Measurements from ENCODE around the gene RALGAPA2.

The RALGAPA2 gene

GRCh38 chr20:20407891-20408805, 304.3 kb downstream of the RALGAPA2 start:
- Histone ChIP-seq H3K4me3 (ENCODE audit: low read depth in 1 of 2, low read length in 2 of 2) (no peak overlapping the region), H3K27ac (ENCODE audit: low read depth, low read length) (no peak overlapping the region), H3K27me3 (ENCODE audit: control insufficient read depth in 1 of 2, insufficient read depth in 2 of 2, low read length in 2 of 2) (no peaks in the 10 kb centered on the region), H3K36me3 (ENCODE audit: insufficient read depth, low read length) (no peaks in the 10 kb centered on the region), H3K4me1 (ENCODE audit: insufficient read depth, low read length) (no peaks in the 10 kb centered on the region), H3K9me3 (ENCODE audit: low read length) (no peaks in the 10 kb centered on the region), H3K9ac (ENCODE audit: low read length) (no peak overlapping the region)

GRCh38 chr20:20406306-20406705, 306.1 kb downstream of the RALGAPA2 start:
- no peak overlapping the region for H3K27ac ChIP-seq (ENCODE audit: low read depth, low read length)
- no peaks in the 10 kb centered on the region for H3K4me1 ChIP-seq (ENCODE audit: insufficient read depth, low read length)
- no peaks in the 10 kb centered on the region for H3K9me3 ChIP-seq (ENCODE audit: low read length)
- no peaks in the 10 kb centered on the region for H3K36me3 ChIP-seq (ENCODE audit: insufficient read depth, low read length)
- H3K9ac ChIP-seq (ENCODE audit: low read length), result no peak overlapping the region
- no peak overlapping the region for H3K4me3 ChIP-seq (ENCODE audit: low read depth in 1 of 2, low read length in 2 of 2)
- H3K27me3 ChIP-seq (ENCODE audit: control insufficient read depth in 1 of 2, insufficient read depth in 2 of 2, low read length in 2 of 2), result no peaks in the 10 kb centered on the region

GRCh38 chr20:20405623-20406022, 306.8 kb downstream of the RALGAPA2 start:
- no peak overlapping the region for H3K27ac ChIP-seq (ENCODE audit: low read depth, low read length)
- no peak overlapping the region for H3K4me3 ChIP-seq (ENCODE audit: low read depth in 1 of 2, low read length in 2 of 2)
- no peaks in the 10 kb centered on the region for H3K27me3 ChIP-seq (ENCODE audit: control insufficient read depth in 1 of 2, insufficient read depth in 2 of 2, low read length in 2 of 2)
- no peaks in the 10 kb centered on the region for H3K36me3 ChIP-seq (ENCODE audit: insufficient read depth, low read length)
- H3K9ac ChIP-seq (ENCODE audit: low read length), result no peak overlapping the region
- H3K9me3 ChIP-seq (ENCODE audit: low read length), result no peaks in the 10 kb centered on the region
- H3K4me1 ChIP-seq (ENCODE audit: insufficient read depth, low read length), result no peaks in the 10 kb centered on the region

- Histone ChIP-seq H3K9me3 (ENCODE audit: low read length) (no peaks in the 10 kb centered on the region), H3K27ac (ENCODE audit: low read depth, low read length) (no peak overlapping the region), H3K4me3 (ENCODE audit: low read depth in 1 of 2, low read length in 2 of 2) (no peak overlapping the region), H3K27me3 (ENCODE audit: control insufficient read depth in 1 of 2, insufficient read depth in 2 of 2, low read length in 2 of 2) (no peaks in the 10 kb centered on the region), H3K36me3 (ENCODE audit: insufficient read depth, low read length) (no peaks in the 10 kb centered on the region), H3K9ac (ENCODE audit: low read length) (no peak overlapping the region), H3K4me1 (ENCODE audit: insufficient read depth, low read length) (no peaks in the 10 kb centered on the region)
These were observed 307.8 kb downstream of the RALGAPA2 start for GRCh38 chr20:20404633-20405032.

- no peak overlapping the region for H3K4me3 ChIP-seq (ENCODE audit: low read depth in 1 of 2, low read length in 2 of 2)
- H3K27me3 ChIP-seq (ENCODE audit: control insufficient read depth in 1 of 2, insufficient read depth in 2 of 2, low read length in 2 of 2), result no peaks in the 10 kb centered on the region
- H3K4me1 ChIP-seq (ENCODE audit: insufficient read depth, low read length), result no peaks in the 10 kb centered on the region
- H3K9ac ChIP-seq (ENCODE audit: low read length), result no peak overlapping the region
- no peaks in the 10 kb centered on the region for H3K9me3 ChIP-seq (ENCODE audit: low read length)
- H3K36me3 ChIP-seq (ENCODE audit: insufficient read depth, low read length), result no peaks in the 10 kb centered on the region
- H3K27ac ChIP-seq (ENCODE audit: low read depth, low read length), result no peak overlapping the region
These were observed 310.5 kb downstream of the RALGAPA2 start for GRCh38 chr20:20401991-20402390.

GRCh38 chr20:20399531-20400500, 312.6 kb downstream of the RALGAPA2 start:
- H3K4me3 ChIP-seq (ENCODE audit: low read depth in 1 of 2, low read length in 2 of 2), result no peak overlapping the region

GRCh38 chr20:20398123-20398522, 314.3 kb downstream of the RALGAPA2 start:
- no peaks in the 10 kb centered on the region for H3K27me3 ChIP-seq (ENCODE audit: control insufficient read depth in 1 of 2, insufficient read depth in 2 of 2, low read length in 2 of 2)
- no peak overlapping the region for H3K27ac ChIP-seq (ENCODE audit: low read depth, low read length)
- H3K9me3 ChIP-seq (ENCODE audit: low read length), result no peaks in the 10 kb centered on the region
- H3K36me3 ChIP-seq (ENCODE audit: insufficient read depth, low read length), result no peaks in the 10 kb centered on the region
- H3K4me3 ChIP-seq (ENCODE audit: low read depth in 1 of 2, low read length in 2 of 2), result no peak overlapping the region
- H3K4me1 ChIP-seq (ENCODE audit: insufficient read depth, low read length), result no peaks in the 10 kb centered on the region
- no peak overlapping the region for H3K9ac ChIP-seq (ENCODE audit: low read length)

More at GRCh38 chr20:20399531-20400500, 312.6 kb downstream of the RALGAPA2 start:
- Histone ChIP-seq H3K36me3 (ENCODE audit: insufficient read depth, low read length) (no peaks in the 10 kb centered on the region), H3K27ac (ENCODE audit: low read depth, low read length) (no peak overlapping the region), H3K9me3 (ENCODE audit: low read length) (no peaks in the 10 kb centered on the region), H3K27me3 (ENCODE audit: control insufficient read depth in 1 of 2, insufficient read depth in 2 of 2, low read length in 2 of 2) (no peaks in the 10 kb centered on the region), H3K4me1 (ENCODE audit: insufficient read depth, low read length) (no peaks in the 10 kb centered on the region), H3K9ac (ENCODE audit: low read length) (no peak overlapping the region)

GRCh38 chr20:20396794-20397193, 315.6 kb downstream of the RALGAPA2 start:
- H3K27me3 ChIP-seq (ENCODE audit: control insufficient read depth in 1 of 2, insufficient read depth in 2 of 2, low read length in 2 of 2), result no peaks in the 10 kb centered on the region
- no peak overlapping the region for H3K27ac ChIP-seq (ENCODE audit: low read depth, low read length)
- no peaks in the 10 kb centered on the region for H3K36me3 ChIP-seq (ENCODE audit: insufficient read depth, low read length)
- no peaks in the 10 kb centered on the region for H3K4me1 ChIP-seq (ENCODE audit: insufficient read depth, low read length)
- no peak overlapping the region for H3K4me3 ChIP-seq (ENCODE audit: low read depth in 1 of 2, low read length in 2 of 2)
- H3K9ac ChIP-seq (ENCODE audit: low read length), result no peak overlapping the region
- H3K9me3 ChIP-seq (ENCODE audit: low read length), result no peaks in the 10 kb centered on the region

GRCh38 chr20:20395903-20396568, 316.4 kb downstream of the RALGAPA2 start:
- no peaks in the 10 kb centered on the region for H3K27me3 ChIP-seq (ENCODE audit: control insufficient read depth in 1 of 2, insufficient read depth in 2 of 2, low read length in 2 of 2)
- no peak overlapping the region for H3K4me3 ChIP-seq (ENCODE audit: low read depth in 1 of 2, low read length in 2 of 2)
- no peaks in the 10 kb centered on the region for H3K9me3 ChIP-seq (ENCODE audit: low read length)
- no peaks in the 10 kb centered on the region for H3K36me3 ChIP-seq (ENCODE audit: insufficient read depth, low read length)
- H3K9ac ChIP-seq (ENCODE audit: low read length), result no peak overlapping the region
- no peak overlapping the region for H3K27ac ChIP-seq (ENCODE audit: low read depth, low read length)
- H3K4me1 ChIP-seq (ENCODE audit: insufficient read depth, low read length), result no peaks in the 10 kb centered on the region

- Histone ChIP-seq H3K27ac (ENCODE audit: low read depth, low read length) (no peak overlapping the region), H3K9me3 (ENCODE audit: low read length) (no peaks in the 10 kb centered on the region), H3K27me3 (ENCODE audit: control insufficient read depth in 1 of 2, insufficient read depth in 2 of 2, low read length in 2 of 2) (no peaks in the 10 kb centered on the region), H3K4me1 (ENCODE audit: insufficient read depth, low read length) (no peaks in the 10 kb centered on the region), H3K36me3 (ENCODE audit: insufficient read depth, low read length) (no peaks in the 10 kb centered on the region), H3K9ac (ENCODE audit: low read length) (no peak overlapping the region), H3K4me3 (ENCODE audit: low read depth in 1 of 2, low read length in 2 of 2) (no peak overlapping the region)
These were observed 317.4 kb downstream of the RALGAPA2 start for GRCh38 chr20:20395087-20395486.
